CD14-positive monocyte (primary cell): Measurements from ENCODE around the gene VSIR. TPM values are rescaled to one million over a fixed set of nuclear protein-coding genes. Genes with fewer than 3 reads are reported as not detected.
A peak's percentile ranks its signal among the peaks of the same experiment; 100 is the strongest.

Experiments used
- DNase-seq, 3 donors: peaks; one replicate each; pipeline ENCODE4 v3.0.0-alpha.2; 2011 to 2022
- H2AFZ ChIP-seq: 2 replicates; pipeline ENCODE4 v1.6.0; 2012; ENCODE audit warnings: mild to moderate bottlenecking, low read depth, low read length, inconsistent platforms; ENCODE audit not compliant: insufficient read depth, poor library complexity, severe bottlenecking
- H3K27ac ChIP-seq, 2 donors: 1 replicate in 1 of 2; 2 replicates in 1 of 2; pipeline ENCODE4 v1.5.1; 2012 to 2013; ENCODE audit warnings: low read length in 2 of 2, control low read depth in 1 of 2, inconsistent platforms in 1 of 2, low read depth in 1 of 2, mild to moderate bottlenecking in 1 of 2
- H3K27me3 ChIP-seq, 2 donors: one replicate each; pipeline versions ENCODE4 v1.6.0 to v1.6.1; 2011 to 2013; ENCODE audit warnings: low read length in 2 of 2; ENCODE audit not compliant: control insufficient read depth in 2 of 2, insufficient read depth in 2 of 2
- H3K36me3 ChIP-seq, 2 donors: replicated peaks in 1 of 2; 1 replicate in 1 of 2; 2 replicates in 1 of 2; pipeline versions ENCODE4 v1.5.1 to v1.6.1; 2012 to 2013; ENCODE audit warnings: low read length in 2 of 2, control low read depth in 1 of 2, inconsistent platforms in 1 of 2, mild to moderate bottlenecking in 1 of 2; ENCODE audit not compliant: insufficient read depth in 2 of 2, control insufficient read depth in 1 of 2
- H3K4me1 ChIP-seq, 2 donors: 1 replicate in 1 of 2; 2 replicates in 1 of 2; pipeline versions ENCODE4 v1.5.1 to v1.6.1; 2012 to 2013; ENCODE audit warnings: low read length in 2 of 2, control low read depth in 1 of 2, inconsistent platforms in 1 of 2, mild to moderate bottlenecking in 1 of 2, moderate library complexity in 1 of 2; ENCODE audit not compliant: insufficient read depth in 2 of 2, control insufficient read depth in 1 of 2
- H3K4me2 ChIP-seq: replicated peaks from 2 replicates; pipeline ENCODE3; 2012; ENCODE audit warnings: low read length, moderate library complexity, mild to moderate bottlenecking; ENCODE audit not compliant: poor library complexity, severe bottlenecking; ENCODE audit errors: extremely low read depth
- H3K4me3 ChIP-seq, 3 experiments: fragments of 200-600 bp in 1 of 3; sonication (generic) in 1 of 3; replicated peaks in 1 of 3; 1 replicate in 2 of 3; 2 replicates in 1 of 3; pipeline ENCODE4 v1.5.1; 2011 to 2013; ENCODE audit warnings: low read length in 3 of 3, mild to moderate bottlenecking in 3 of 3, control low read depth in 2 of 3, low read depth in 2 of 3, inconsistent platforms in 1 of 3, moderate library complexity in 1 of 3
- H3K79me2 ChIP-seq: 2 replicates; pipeline ENCODE4 v1.6.0; 2012; ENCODE audit warnings: mild to moderate bottlenecking, control low read depth, inconsistent platforms, low read length, moderate library complexity; ENCODE audit not compliant: insufficient read depth
- H3K9ac ChIP-seq: 2 replicates; pipeline ENCODE4 v1.6.0; 2017; ENCODE audit warnings: low read length, mild to moderate bottlenecking; ENCODE audit not compliant: insufficient read depth, poor library complexity, severe bottlenecking
- H3K9me3 ChIP-seq, 2 donors: replicated peaks in 1 of 2; 1 replicate in 1 of 2; 2 replicates in 1 of 2; pipeline versions ENCODE4 v1.5.1 to v1.6.1; 2012 to 2013; ENCODE audit warnings: low read length in 2 of 2, control low read depth in 1 of 2; ENCODE audit not compliant: control insufficient read depth in 1 of 2, insufficient read depth in 1 of 2
- H4K20me1 ChIP-seq: 2 replicates; pipeline ENCODE4 v1.6.0; 2012; ENCODE audit warnings: mild to moderate bottlenecking, low read length, control low read depth, moderate library complexity; ENCODE audit not compliant: insufficient read depth
- H3K27ac Mint-ChIP-seq, 7 donors: one replicate each; pipeline ENCODE4 v1.8.0; 2020; ENCODE audit warnings: mild to moderate bottlenecking in 7 of 7, mixed read lengths in 7 of 7, moderate library complexity in 6 of 7, inconsistent platforms in 2 of 7
- H3K27me3 Mint-ChIP-seq, 3 donors: one replicate each; pipeline ENCODE4 v1.8.0; 2021 to 2022; ENCODE audit warnings: low read depth in 3 of 3, mild to moderate bottlenecking in 3 of 3, mixed read lengths in 3 of 3, moderate library complexity in 3 of 3, inconsistent platforms in 1 of 3
- H3K36me3 Mint-ChIP-seq, 2 donors: one replicate each; pipeline ENCODE4 v1.8.0; 2020; ENCODE audit warnings: mixed read lengths in 2 of 2, inconsistent platforms in 1 of 2, mild to moderate bottlenecking in 1 of 2
- H3K4me1 Mint-ChIP-seq: one replicate; pipeline ENCODE4 v1.8.0; 2020; ENCODE audit warnings: mild to moderate bottlenecking, mixed read lengths
- H3K4me3 Mint-ChIP-seq, 2 donors: one replicate each; pipeline ENCODE4 v1.8.0; 2020; ENCODE audit warnings: mild to moderate bottlenecking in 2 of 2, mixed read lengths in 2 of 2, moderate library complexity in 1 of 2
- H3K9me3 Mint-ChIP-seq, 7 donors: one replicate each; pipeline ENCODE4 v1.8.0; 2020 to 2022; ENCODE audit warnings: mixed read lengths in 7 of 7, mild to moderate bottlenecking in 6 of 7, moderate library complexity in 6 of 7, inconsistent platforms in 2 of 7
- CTCF ChIP-seq: fragments of 200-600 bp; IDR thresholded peaks from one replicate; pipeline ENCODE4 v1.8.0; 2022; ENCODE audit warnings: antibody characterized with exemption, mild to moderate bottlenecking
- WGBS: methylation state at CpG from one replicate; pipeline ENCODE4 v1.1.5; 2013; ENCODE audit warnings: missing lambda C conversion rate; ENCODE audit not compliant: insufficient coverage; 5-methylcytosine and 5-hydroxymethylcytosine counted together
- intact Hi-C, 2 donors: fragments of 100-400 bp; cut with micrococcal nuclease; formaldehyde crosslinking; loops; one replicate each; pipeline versions ENCODE4 v1.15.0 to v1.15.1; 2023
- polyA plus RNA-seq, 3 donors: library from polyadenylated mRNA; depleted of rRNA in 1 of 3; unstranded in 2 of 3; stranded (reverse) in 1 of 3; fragments of 300-500 nt in 2 of 3; fragments of >200 nt in 1 of 3; fragmentation: Illumina TruSeq in 2 of 3; gene quantifications; 1 replicate in 2 of 3; 2 replicates in 1 of 3; pipeline ENCODE4 v1.2.3, GENCODE V29; 2012 to 2021

Gene VSIR
- polyA plus RNA-seq, 3 donors = 635 to 1,133 (median 801) TPM

- peak overlapping the region; percentile 70 to 92 (median 83) for H3K27ac Mint-ChIP-seq
- peaks cover 0 to 8% (median 0%) of the 10 kb centered on the region in 3 donors for H3K27me3 Mint-ChIP-seq
- Histone ChIP-seq H4K20me1 (peaks cover 20% of the 10 kb centered on the region), H3K36me3 (peaks cover 8 to 16% of the 10 kb centered on the region in 2 donors), H3K27ac (peak overlapping the region; percentile 46 to 78), H2AFZ (no peak overlapping the region), H3K4me2 (peak overlapping the region; percentile 49), H3K9ac (no peak overlapping the region), H3K79me2 (no peaks in the 10 kb centered on the region), H3K27me3 (no peaks in the 10 kb centered on the region), H3K4me1 (peaks cover 62 to 78% of the 10 kb centered on the region in 2 donors), H3K9me3 (no peaks in the 10 kb centered on the region), H3K4me3 (peak overlapping the region in 1 of 3 experiments; percentile 47)
- intact Hi-C loops = loop anchor here in 1 of 2 donors (5.0 kb wide), 1 partner anchor 34 kb away; the partner anchor contains the start of gene VSIR
- peak; percentile 67 to 85 (median 72) for DNase-seq
- 62% methylated on average over 30 of the region's 41 CpGs for WGBS
- H3K9me3 Mint-ChIP-seq = peaks cover 0 to 4% (median 0%) of the 10 kb centered on the region in 7 donors
- H3K36me3 Mint-ChIP-seq = peaks cover 29 to 30% of the 10 kb centered on the region in 2 donors
- peak overlapping the region; percentile 27 to 60 for H3K4me3 Mint-ChIP-seq
- no peak for TF ChIP-seq CTCF
- peaks cover 73% of the 10 kb centered on the region for H3K4me1 Mint-ChIP-seq
Observed at GRCh38 chr10:71805776-71806703, 32.7 kb upstream of the VSIR start.

- Histone ChIP-seq H3K79me2 (no peaks in the 10 kb centered on the region), H4K20me1 (peaks cover 6% of the 10 kb centered on the region), H3K4me2 (peak overlapping the region; percentile 35), H3K9me3 (no peaks in the 10 kb centered on the region), H3K4me3 (peak overlapping the region in 1 of 3 experiments; percentile 23), H3K27ac (peak overlapping the region in 1 of 2 donors; percentile 18), H2AFZ (no peak overlapping the region), H3K27me3 (no peaks in the 10 kb centered on the region), H3K4me1 (peaks cover 65 to 81% of the 10 kb centered on the region in 2 donors), H3K9ac (no peak overlapping the region), H3K36me3 (no peaks in the 10 kb centered on the region)
- Mint-ChIP-seq H3K9me3 (peaks cover 0 to 4% (median 0%) of the 10 kb centered on the region in 7 donors), H3K27me3 (peaks cover 0 to 9% (median 0%) of the 10 kb centered on the region in 3 donors), H3K27ac (peak overlapping the region; percentile 41 to 86 (median 76)), H3K36me3 (peaks cover 12 to 14% of the 10 kb centered on the region in 2 donors), H3K4me3 (peak overlapping the region; percentile 28 to 72), H3K4me1 (peaks cover 80% of the 10 kb centered on the region)
- DNase-seq = peak; percentile 49 to 79 (median 63)
- whole genome bisulfite sequencing = 17% methylated on average over 1 of the region's 4 CpGs
- no peak for TF ChIP-seq CTCF
- intact Hi-C loops = no loop called here
Observed at GRCh38 chr10:71804077-71804476, 30.8 kb upstream of the VSIR start.
